ENCODE measurements around the gene MYO5C. TPM values are rescaled to one million over a fixed set of nuclear protein-coding genes. Genes with fewer than 3 reads are reported as not detected.

MYO5C gene
- total RNA-seq, 2 donors from 2014 or later, result 3.0 to 18.4 TPM

DNA sequence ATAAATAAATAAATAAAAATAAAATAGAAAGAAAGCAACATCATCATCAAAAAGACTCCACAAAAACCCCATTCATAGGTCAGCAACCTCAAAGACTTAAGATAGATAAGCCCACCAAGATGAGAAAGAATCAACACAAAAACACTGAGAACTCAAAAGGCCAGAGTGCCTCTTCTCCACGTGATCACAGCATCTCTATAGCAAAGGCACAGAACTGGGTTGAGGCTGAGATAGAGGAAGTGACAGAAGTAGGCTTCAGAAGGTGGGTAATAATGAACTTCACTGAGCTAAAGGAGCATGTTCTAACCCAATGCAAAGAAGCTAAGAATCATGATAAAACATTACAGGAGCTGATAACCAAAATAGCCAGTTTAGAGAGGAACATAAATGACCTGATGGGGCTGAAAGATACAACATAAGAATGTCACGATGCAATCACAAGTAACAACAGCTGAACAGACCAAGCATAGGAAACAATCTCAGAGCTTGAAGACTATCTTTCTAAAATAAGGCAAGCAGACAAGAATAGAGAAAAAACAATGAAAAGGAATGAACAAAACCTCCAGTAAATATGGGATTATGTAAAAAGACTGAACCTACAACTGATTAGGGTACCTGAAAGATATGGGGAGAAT, 130.9 kb downstream of the MYO5C start:
- ATAC-seq (ENCODE audit: insufficient number of reproducible peaks, low FRiP score, low read depth) (no peak), DNase-seq (ENCODE audit: low spot score) (no peak)
- no peaks in the 10 kb centered on the region for H3K9me3 ChIP-seq

GRCh38 chr15:52163321-52164190, 132.0 kb downstream of the MYO5C start:
- no peak for ATAC-seq (ENCODE audit: insufficient number of reproducible peaks, low FRiP score, low read depth)
- DNase-seq (ENCODE audit: low spot score), result no peak

More for the DNA sequence above, 130.9 kb downstream of the MYO5C start:
- H3K4me3 ChIP-seq, result no peak overlapping the region
- no peak overlapping the region for H3K27ac ChIP-seq
- H3K27me3 ChIP-seq (replicated peaks; ENCODE audit: insufficient read depth), result no peaks in the 10 kb centered on the region
- H3K4me1 ChIP-seq (ENCODE audit: control insufficient read depth in 1 of 2, low read depth in 2 of 2), result no peaks in the 10 kb centered on the region
- no peaks in the 10 kb centered on the region for H3K36me3 ChIP-seq
- no peak for TF ChIP-seq CTCF (IDR thresholded peaks at IDR 0.05)

GRCh38 chr15:52162876-52163275, 132.7 kb downstream of the MYO5C start:
- no peaks in the 10 kb centered on the region for H3K9me3 ChIP-seq
- no peak overlapping the region for H3K4me3 ChIP-seq
- no peaks in the 10 kb centered on the region for H3K36me3 ChIP-seq
- H3K27ac ChIP-seq, result no peak overlapping the region
- DNase-seq (ENCODE audit: low spot score), result no peak
- H3K27me3 ChIP-seq (replicated peaks; ENCODE audit: insufficient read depth), result no peaks in the 10 kb centered on the region
- no peak for ATAC-seq (ENCODE audit: insufficient number of reproducible peaks, low FRiP score, low read depth)
- no peaks in the 10 kb centered on the region for H3K4me1 ChIP-seq (ENCODE audit: control insufficient read depth in 1 of 2, low read depth in 2 of 2)
- no peak for TF ChIP-seq CTCF (IDR thresholded peaks at IDR 0.05)

More at GRCh38 chr15:52163321-52164190, 132.0 kb downstream of the MYO5C start:
- Histone ChIP-seq H3K9me3 (no peaks in the 10 kb centered on the region), H3K36me3 (no peaks in the 10 kb centered on the region), H3K27ac (no peak overlapping the region), H3K4me3 (no peak overlapping the region), H3K4me1 (ENCODE audit: control insufficient read depth in 1 of 2, low read depth in 2 of 2) (no peaks in the 10 kb centered on the region), H3K27me3 (replicated peaks; ENCODE audit: insufficient read depth) (no peaks in the 10 kb centered on the region)
- no peak for TF ChIP-seq CTCF (IDR thresholded peaks at IDR 0.05)

DNA sequence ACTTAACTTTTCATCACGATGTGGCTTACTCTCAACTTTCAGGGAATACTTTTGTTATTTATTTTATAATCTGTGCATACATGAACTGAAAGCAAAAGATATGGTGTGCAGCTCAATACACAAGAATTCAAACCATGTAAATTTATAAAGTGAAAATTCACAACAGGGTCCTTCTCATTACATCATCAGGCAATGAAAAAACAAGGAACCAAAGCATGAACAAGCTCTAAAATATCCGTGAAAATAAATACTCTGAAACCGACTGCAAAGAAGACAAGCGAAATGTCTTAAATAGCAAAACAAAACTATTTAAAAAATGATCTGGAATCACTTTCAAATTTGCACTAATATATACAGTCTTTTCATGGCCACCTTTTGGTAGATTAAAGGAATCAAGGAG, 133.3 kb downstream of the MYO5C start:
- no peaks in the 10 kb centered on the region for H3K4me1 ChIP-seq (ENCODE audit: control insufficient read depth in 1 of 2, low read depth in 2 of 2)
- no peak overlapping the region for H3K27ac ChIP-seq
- no peak for TF ChIP-seq CTCF (IDR thresholded peaks at IDR 0.05)
- no peak for ATAC-seq (ENCODE audit: insufficient number of reproducible peaks, low FRiP score, low read depth)
- no peak overlapping the region for H3K4me3 ChIP-seq
- H3K36me3 ChIP-seq, result no peaks in the 10 kb centered on the region
- H3K9me3 ChIP-seq, result no peaks in the 10 kb centered on the region
- no peak for DNase-seq (ENCODE audit: low spot score)
- no peaks in the 10 kb centered on the region for H3K27me3 ChIP-seq (replicated peaks; ENCODE audit: insufficient read depth)

DNA sequence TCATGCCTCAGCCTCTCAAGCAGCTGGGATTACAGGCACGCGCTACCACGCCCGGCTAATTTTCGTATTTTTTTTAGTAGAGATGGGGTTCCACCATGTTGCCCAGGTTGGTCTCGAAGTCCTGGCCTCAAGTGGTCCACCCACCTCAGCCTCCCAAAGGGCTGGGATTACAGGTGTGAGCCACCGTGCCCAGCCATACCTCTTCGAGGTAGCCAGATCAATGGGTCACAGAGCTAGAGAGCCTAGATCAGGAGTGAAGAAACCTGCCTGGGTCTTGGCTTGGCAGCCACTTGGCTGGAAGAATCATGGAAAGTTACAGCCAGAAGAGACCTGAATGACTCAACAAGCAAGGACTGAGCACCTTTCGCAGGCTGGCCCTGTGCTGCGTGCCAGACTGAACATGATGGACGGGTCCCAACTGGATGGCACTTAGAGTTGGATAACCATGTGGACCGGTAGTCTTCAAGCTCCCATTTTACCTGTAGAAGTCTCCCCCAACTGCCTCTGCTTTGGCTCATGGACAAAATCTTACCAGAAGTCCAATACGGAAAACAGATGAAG, 134.1 kb downstream of the MYO5C start:
- TF ChIP-seq CTCF (IDR thresholded peaks at IDR 0.05), result no peak
- no peak for DNase-seq (ENCODE audit: low spot score)
- Histone ChIP-seq H3K36me3 (no peaks in the 10 kb centered on the region), H3K27ac (no peak overlapping the region), H3K4me3 (no peak overlapping the region), H3K9me3 (no peaks in the 10 kb centered on the region), H3K4me1 (ENCODE audit: control insufficient read depth in 1 of 2, low read depth in 2 of 2) (no peaks in the 10 kb centered on the region), H3K27me3 (replicated peaks; ENCODE audit: insufficient read depth) (no peaks in the 10 kb centered on the region)
- ATAC-seq (ENCODE audit: insufficient number of reproducible peaks, low FRiP score, low read depth), result no peak

Measured in thoracic aorta (tissue), 2 donors.